Ovary (tissue), 9 donors: ENCODE data around the gene ESRRG. TPM values are rescaled to one million over a fixed set of nuclear protein-coding genes. Genes with fewer than 3 reads are reported as not detected.

Experiments used
- DNase-seq, 5 donors: peaks; one replicate each; pipeline ENCODE4 v3.0.0-alpha.2; 2019 to 2020
- H3K27ac ChIP-seq, 2 donors: fragments of 200-600 bp; one replicate each; pipeline versions ENCODE4 v1.5.1 to v1.8.0; 2019 to 2022
- H3K27me3 ChIP-seq: fragments of 200-600 bp; one replicate; pipeline ENCODE4 v1.8.0; 2022
- H3K36me3 ChIP-seq: fragments of 200-600 bp; sonication (generic); one replicate; pipeline ENCODE4 v1.5.1; 2019
- H3K4me1 ChIP-seq: one replicate; pipeline ENCODE4 v1.8.1; 2013; ENCODE audit warnings: mild to moderate bottlenecking, moderate library complexity; ENCODE audit not compliant: insufficient read depth
- H3K4me3 ChIP-seq: fragments of 200-600 bp; sonication (generic); one replicate; pipeline ENCODE4 v1.5.1; 2017
- H3K9me3 ChIP-seq, 2 donors: fragments of 200-600 bp in 1 of 2; sonication (generic) in 1 of 2; one replicate each; pipeline versions ENCODE4 v1.5.1 to v1.8.1; 2013 to 2019; ENCODE audit warnings: mild to moderate bottlenecking in 1 of 2, moderate library complexity in 1 of 2
- EP300 ChIP-seq: sonication (generic); formaldehyde crosslinking; IDR thresholded peaks from one replicate; pipeline ENCODE4 v1.6.1; 2017; ENCODE audit warnings: antibody characterized with exemption
- POLR2A ChIP-seq: fragments of 450-650 bp; IDR thresholded peaks from one replicate; pipeline ENCODE4 v1.6.1; 2017; ENCODE audit warnings: antibody characterized with exemption, mild to moderate bottlenecking, moderate library complexity
- WGBS, 3 donors: extraction: QIAGEN DNeasy Blood & Tissue Kit in 1 of 3; methylation state at CpG; one replicate each; pipeline versions ENCODE4 v1.1.5 to v1.1.7; 2013 to 2017; 5-methylcytosine and 5-hydroxymethylcytosine counted together
- intact Hi-C, 4 donors: fragments of 100-400 bp; cut with DNase I; formaldehyde crosslinking; loops; one replicate each; pipeline versions ENCODE4 v1.11.0 to v1.15.1; 2022 to 2023
- polyA plus RNA-seq, 2 donors: library from polyadenylated mRNA; stranded (reverse); fragments of 200-250 nt in 1 of 2; fragments of 350-450 nt in 1 of 2; fragmentation: Illumina TruSeq in 1 of 2; extraction: RNeasy Lipid Tissue Mini Kit (QIAGEN cat#74804) in 1 of 2; gene quantifications; one replicate each; pipeline ENCODE4 v1.2.3, GENCODE V29; 2013 to 2014
- total RNA-seq, 7 donors: library from RNA; depleted of rRNA in 2 of 7; stranded (reverse); fragments of >200 nt in 2 of 7; fragmentation: NEBNext Ultra II Directional in 3 of 7; extraction: Animal tissue kit (Norgen Biotek cat#: 25700) in 3 of 7; gene quantifications; one replicate each; pipeline versions ENCODE4 v1.1.0 to v1.2.4, GENCODE V29; 2016 to 2023
- TF ChIP-seq, protein P1 (sequence below), 3 donors: fragments of 450-650 bp in 2 of 3; fragments of 200-600 bp in 1 of 3; IDR thresholded peaks; one replicate each; pipeline versions ENCODE4 v1.5.1 to v1.8.0; 2016 to 2022; ENCODE audit warnings: antibody characterized with exemption in 3 of 3, mild to moderate bottlenecking in 1 of 3
- donor health status: DM: no; HTN: no; CAD: no; lungs with moderate emphysema.
- donor health status: DM: no; HTN: no; CAD: no.
- donor health status: Bipolar disorder and iron deficiency.
- donor health status: DM: yes; HTN: yes; CAD: no.
- donor health status: DM: no; HTN: no; CAD: no.
- donor health status: DM: yes; HTN: yes; CAD: no.

The ESRRG gene
- total and polyA plus RNA-seq, 9 donors, result 0.07 to 3.2 (median 1.2) TPM

DNA sequence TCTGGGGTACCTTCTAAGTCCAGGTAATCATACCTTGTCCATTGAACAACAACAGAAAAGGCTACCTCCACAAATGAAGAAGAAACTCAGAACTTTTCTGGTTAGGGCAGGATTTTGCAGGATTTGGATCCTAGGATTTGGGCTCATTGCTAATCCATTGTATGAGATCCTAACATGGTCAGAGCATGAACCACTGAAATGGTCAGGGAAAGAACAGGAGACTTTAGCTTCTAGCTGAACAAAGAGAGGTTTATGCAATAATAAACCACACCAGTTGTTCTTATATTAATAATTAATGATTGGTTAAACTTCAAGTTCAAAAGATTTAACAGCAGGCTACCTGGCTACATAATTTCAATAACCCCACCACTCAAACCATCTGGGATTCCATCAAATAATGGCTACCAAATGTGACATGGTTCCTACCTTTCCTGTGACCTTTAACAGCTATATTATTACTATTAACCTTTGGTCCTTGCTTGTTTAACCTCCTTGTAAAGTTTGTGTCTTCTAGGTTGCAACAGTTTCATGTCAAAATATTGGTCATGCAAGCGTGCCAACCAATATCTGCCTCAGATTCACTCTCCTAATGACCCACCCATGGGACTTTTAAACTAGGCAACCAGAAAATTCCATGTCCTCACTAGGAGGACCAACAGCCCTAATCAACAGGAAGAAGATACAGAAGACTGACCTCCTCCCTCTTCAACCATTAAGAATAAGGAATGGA, 239.4 kb downstream of the ESRRG start:
- no peaks in the 10 kb centered on the region for H3K36me3 ChIP-seq
- H3K9me3 ChIP-seq, result no peaks in the 10 kb centered on the region
- H3K27me3 ChIP-seq, result no peaks in the 10 kb centered on the region
- no peak overlapping the region for H3K27ac ChIP-seq
- WGBS, 3 donors, result 80 to 87% (median 81%) methylated on average over 1 of the region's 1 CpG
- no peak for TF ChIP-seq EP300
- no peak for TF ChIP-seq POLR2A
- TF ChIP-seq, protein P1, sequence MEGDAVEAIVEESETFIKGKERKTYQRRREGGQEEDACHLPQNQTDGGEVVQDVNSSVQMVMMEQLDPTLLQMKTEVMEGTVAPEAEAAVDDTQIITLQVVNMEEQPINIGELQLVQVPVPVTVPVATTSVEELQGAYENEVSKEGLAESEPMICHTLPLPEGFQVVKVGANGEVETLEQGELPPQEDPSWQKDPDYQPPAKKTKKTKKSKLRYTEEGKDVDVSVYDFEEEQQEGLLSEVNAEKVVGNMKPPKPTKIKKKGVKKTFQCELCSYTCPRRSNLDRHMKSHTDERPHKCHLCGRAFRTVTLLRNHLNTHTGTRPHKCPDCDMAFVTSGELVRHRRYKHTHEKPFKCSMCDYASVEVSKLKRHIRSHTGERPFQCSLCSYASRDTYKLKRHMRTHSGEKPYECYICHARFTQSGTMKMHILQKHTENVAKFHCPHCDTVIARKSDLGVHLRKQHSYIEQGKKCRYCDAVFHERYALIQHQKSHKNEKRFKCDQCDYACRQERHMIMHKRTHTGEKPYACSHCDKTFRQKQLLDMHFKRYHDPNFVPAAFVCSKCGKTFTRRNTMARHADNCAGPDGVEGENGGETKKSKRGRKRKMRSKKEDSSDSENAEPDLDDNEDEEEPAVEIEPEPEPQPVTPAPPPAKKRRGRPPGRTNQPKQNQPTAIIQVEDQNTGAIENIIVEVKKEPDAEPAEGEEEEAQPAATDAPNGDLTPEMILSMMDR (IDR thresholded peaks at IDR 0.05), result no peak
- DNase-seq, result no peak
- intact Hi-C loops, result no loop called here
- no peaks in the 10 kb centered on the region for H3K4me1 ChIP-seq
- H3K4me3 ChIP-seq, result no peak overlapping the region

DNA sequence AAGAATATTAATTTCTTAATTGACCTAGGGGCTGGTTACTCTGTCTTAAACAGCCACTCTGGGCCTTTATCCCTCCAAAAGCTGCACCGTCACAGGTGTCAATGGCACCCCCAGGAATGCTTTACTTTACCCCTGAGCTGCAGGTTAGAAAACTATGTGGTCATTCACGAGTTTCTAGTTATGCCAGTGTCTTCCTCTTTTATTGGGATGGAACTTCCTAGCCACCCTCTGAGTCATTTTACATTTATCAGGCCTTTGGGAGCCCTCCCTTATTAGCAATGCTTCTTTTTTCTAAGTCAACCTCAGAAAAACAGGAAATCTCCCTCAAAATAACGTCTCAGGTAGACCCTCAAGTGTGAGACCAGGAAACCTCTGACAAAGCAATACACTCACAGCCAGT, 240.6 kb downstream of the ESRRG start:
- Histone ChIP-seq H3K27me3 (no peaks in the 10 kb centered on the region), H3K4me3 (no peak overlapping the region), H3K4me1 (no peaks in the 10 kb centered on the region), H3K27ac (no peak overlapping the region), H3K9me3 (no peaks in the 10 kb centered on the region), H3K36me3 (no peaks in the 10 kb centered on the region)
- WGBS, 3 donors, result 49 to 58% (median 57%) methylated on average over 3 of the region's 3 CpGs
- intact Hi-C loops, result no loop called here
- TF ChIP-seq POLR2A (no peak), EP300 (no peak)
- TF ChIP-seq, protein P1 (IDR thresholded peaks at IDR 0.05), result no peak
- no peak for DNase-seq

DNA sequence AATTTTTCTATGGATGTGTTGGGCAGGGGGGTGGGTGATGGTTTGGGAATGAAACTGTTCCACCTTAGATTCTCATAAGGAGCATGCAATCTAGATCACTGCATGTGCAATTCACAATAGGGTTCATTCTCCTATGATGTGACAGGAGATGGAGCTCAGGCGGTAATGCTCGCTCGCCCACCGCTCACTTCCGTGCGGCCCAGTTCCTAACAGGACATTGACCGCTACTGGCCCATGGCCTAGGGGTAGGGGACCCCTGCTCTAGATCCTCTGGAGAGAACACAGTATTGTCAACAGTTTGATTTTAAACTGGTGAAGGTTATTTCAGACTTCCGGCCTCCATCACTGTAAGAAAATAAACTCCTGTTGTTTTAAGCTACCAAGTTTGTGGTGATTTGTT, 245.0 kb downstream of the ESRRG start:
- no peaks in the 10 kb centered on the region for H3K4me1 ChIP-seq
- no peak for DNase-seq
- no peaks in the 10 kb centered on the region for H3K9me3 ChIP-seq
- TF ChIP-seq POLR2A, result no peak
- TF ChIP-seq EP300, result no peak
- TF ChIP-seq, protein P1 (IDR thresholded peaks at IDR 0.05), result no peak
- no peaks in the 10 kb centered on the region for H3K27me3 ChIP-seq
- WGBS, 3 donors, result 91 to 92% (median 91%) methylated on average over 8 of the region's 8 CpGs
- no peak overlapping the region for H3K27ac ChIP-seq
- H3K36me3 ChIP-seq, result no peaks in the 10 kb centered on the region
- intact Hi-C loops, result no loop called here
- H3K4me3 ChIP-seq, result no peak overlapping the region

DNA sequence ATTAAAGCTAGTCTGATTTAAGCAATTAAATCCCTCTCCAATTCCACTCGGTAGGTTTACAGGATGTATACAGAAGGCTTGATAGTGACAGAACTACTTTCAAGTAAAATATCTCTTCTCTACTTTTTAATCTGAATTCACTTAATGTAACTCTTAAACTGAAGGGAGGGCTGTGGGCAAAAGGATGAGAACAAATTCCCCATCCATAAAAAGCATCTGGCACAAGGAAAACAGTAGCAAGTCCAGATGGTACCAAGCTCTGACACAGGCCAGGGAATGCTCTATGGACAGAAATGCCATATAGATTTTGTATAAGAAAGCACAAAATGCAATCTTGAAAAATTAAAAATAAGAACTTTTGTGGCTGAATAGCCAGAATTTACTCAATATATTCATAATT, 246.9 kb downstream of the ESRRG start:
- no peak for TF ChIP-seq EP300
- TF ChIP-seq, protein P1 (IDR thresholded peaks at IDR 0.05), result no peak
- no peak for TF ChIP-seq POLR2A
- no peaks in the 10 kb centered on the region for H3K27me3 ChIP-seq
- H3K4me3 ChIP-seq, result no peak overlapping the region
- 80 to 88% (median 83%) methylated on average over 1 of the region's 1 CpG for WGBS, 3 donors
- H3K27ac ChIP-seq, result no peak overlapping the region
- no peaks in the 10 kb centered on the region for H3K36me3 ChIP-seq
- no peaks in the 10 kb centered on the region for H3K4me1 ChIP-seq
- H3K9me3 ChIP-seq, result no peaks in the 10 kb centered on the region
- DNase-seq, result no peak
- intact Hi-C loops, result no loop called here
